ENCODE measurements around the gene ALDH1L1.

ALDH1L1 gene

GRCh38 chr3:126125781-126126251, 54.6 kb downstream of the ALDH1L1 start:
- no peaks in the 10 kb centered on the region for H3K4me1 ChIP-seq (ENCODE audit: control insufficient read depth, insufficient read depth, low read length)
- no peaks in the 10 kb centered on the region for H3K9me3 ChIP-seq (ENCODE audit: control insufficient read depth, insufficient read depth, low read depth, low read length)
- H3K36me3 ChIP-seq (ENCODE audit: control insufficient read depth in 2 of 2, insufficient read depth in 1 of 2, low read length in 2 of 2): no peaks in the 10 kb centered on the region
- no peak overlapping the region for H3K27ac ChIP-seq (ENCODE audit: extremely low read depth, low read depth, low read length)
- ChIA-PET POLR2A (no interaction called here), CTCF (interaction anchor here (0.5 to 0.6 kb wide), 2 partner anchors 79 to 1703 kb away, joined by 3 to 6 read pairs; no protein-coding TSS in a partner anchor)
- TF ChIP-seq ZNF311 (tag by site-specific recombination; IDR thresholded peaks at IDR 0.05; ENCODE audit: borderline replicate concordance) (no peak), ZNF639 (tag by site-specific recombination; IDR thresholded peaks at IDR 0.05) (no peak), ZNF600 (tag by site-specific recombination; IDR thresholded peaks at IDR 0.05) (no peak), REPIN1 (tag by site-specific recombination; IDR thresholded peaks at IDR 0.05; ENCODE audit: low read depth) (no peak)
- H3K4me3 ChIP-seq (ENCODE audit: low read depth, low read length): no peak overlapping the region

GRCh38 chr3:126125341-126125740, 55.0 kb downstream of the ALDH1L1 start:
- Histone ChIP-seq H3K9me3 (ENCODE audit: control insufficient read depth, insufficient read depth, low read depth, low read length) (no peaks in the 10 kb centered on the region), H3K27ac (ENCODE audit: extremely low read depth, low read depth, low read length) (no peak overlapping the region), H3K4me1 (ENCODE audit: control insufficient read depth, insufficient read depth, low read length) (no peaks in the 10 kb centered on the region), H3K4me3 (ENCODE audit: low read depth, low read length) (no peak overlapping the region), H3K36me3 (ENCODE audit: control insufficient read depth in 2 of 2, insufficient read depth in 1 of 2, low read length in 2 of 2) (no peaks in the 10 kb centered on the region)
- TF ChIP-seq ZNF777 (tag by site-specific recombination; IDR thresholded peaks at IDR 0.05; ENCODE audit: borderline replicate concordance): no peak
- no peak for TF ChIP-seq YY2 (tag by site-specific recombination; IDR thresholded peaks at IDR 0.05)
- no peak for TF ChIP-seq HIC1 (tag by site-specific recombination; IDR thresholded peaks at IDR 0.05)
- no peak for TF ChIP-seq ZNF664 (tag by site-specific recombination; IDR thresholded peaks at IDR 0.05)
- TF ChIP-seq PRDM10 (tag by site-specific recombination; IDR thresholded peaks at IDR 0.05): no peak
- TF ChIP-seq ZNF16 (tag by site-specific recombination; IDR thresholded peaks at IDR 0.05; ENCODE audit: low read depth): no peak
- ChIA-PET CTCF (interaction anchor here (0.6 kb wide), 2 partner anchors 687 to 1703 kb away, joined by 3 read pairs; no protein-coding TSS in a partner anchor), POLR2A (no interaction called here)

- Histone ChIP-seq H3K27ac (ENCODE audit: extremely low read depth, low read depth, low read length) (no peak overlapping the region), H3K4me3 (ENCODE audit: low read depth, low read length) (no peak overlapping the region), H3K9me3 (ENCODE audit: control insufficient read depth, insufficient read depth, low read depth, low read length) (no peaks in the 10 kb centered on the region), H3K4me1 (ENCODE audit: control insufficient read depth, insufficient read depth, low read length) (no peaks in the 10 kb centered on the region), H3K36me3 (ENCODE audit: control insufficient read depth in 2 of 2, insufficient read depth in 1 of 2, low read length in 2 of 2) (no peaks in the 10 kb centered on the region)
- CTCF ChIA-PET: interaction anchor here (0.6 kb wide), 1 partner anchor 687 kb away, joined by 3 read pairs; no protein-coding TSS in a partner anchor
- POLR2A ChIA-PET: no interaction called here
- TF ChIP-seq ZNF10 (tag by site-specific recombination; IDR thresholded peaks at IDR 0.05) (no peak), HOXD13 (CRISPR knock-in tag; IDR thresholded peaks at IDR 0.05; ENCODE audit: borderline replicate concordance) (no peak), ZBTB1 (tag by site-specific recombination; IDR thresholded peaks at IDR 0.05) (no peak), ZNF23 (tag by site-specific recombination; IDR thresholded peaks at IDR 0.05; ENCODE audit: borderline replicate concordance) (no peak), ZNF555 (tag by site-specific recombination; conservative IDR thresholded peaks at IDR 0.05) (no peak), ZNF843 (tag by site-specific recombination; IDR thresholded peaks at IDR 0.05) (no peak), ZNF426 (tag by site-specific recombination; IDR thresholded peaks at IDR 0.05) (no peak), ZNF830 (tag by site-specific recombination; IDR thresholded peaks at IDR 0.05; ENCODE audit: low read depth) (no peak), ZNF521 (tag by site-specific recombination; IDR thresholded peaks at IDR 0.05) (no peak), EGR2 (tag by site-specific recombination; IDR thresholded peaks at IDR 0.05; ENCODE audit: low read depth) (no peak), BCL11A (tag by site-specific recombination; IDR thresholded peaks at IDR 0.05; ENCODE audit: low read depth) (no peak), ZNF596 (tag by site-specific recombination; IDR thresholded peaks at IDR 0.05) (no peak), ZNF626 (tag by site-specific recombination; IDR thresholded peaks at IDR 0.05) (no peak), ZNF112 (tag by site-specific recombination; IDR thresholded peaks at IDR 0.05) (no peak), HOXC10 (CRISPR knock-in tag; IDR thresholded peaks at IDR 0.05) (no peak)
These were observed 55.5 kb downstream of the ALDH1L1 start for GRCh38 chr3:126124896-126125295.
